Osteoblast (primary cell): ENCODE results near the gene RNF152. TPM values are rescaled to one million over a fixed set of nuclear protein-coding genes. Genes with fewer than 3 reads are reported as not detected.

Experiments used
- DNase-seq: peaks from one replicate; pipeline ENCODE4 v3.0.0; 2011; ENCODE audit warnings: low spot score, mixed read lengths; ENCODE audit not compliant: insufficient read length; ENCODE audit errors: missing footprints
- H2AFZ ChIP-seq: 2 replicates; pipeline ENCODE4 v1.6.0; 2011; ENCODE audit warnings: mild to moderate bottlenecking, low read length
- H3K27ac ChIP-seq: 2 replicates; pipeline ENCODE4 v1.5.1; 2011; ENCODE audit warnings: mild to moderate bottlenecking, low read depth, low read length, moderate library complexity
- H3K27me3 ChIP-seq: 2 replicates; pipeline ENCODE4 v1.6.0; 2012; ENCODE audit warnings: mild to moderate bottlenecking, control low read depth, inconsistent platforms, low read length, moderate library complexity; ENCODE audit not compliant: insufficient read depth
- H3K36me3 ChIP-seq: 2 replicates; pipeline ENCODE4 v1.5.1; 2011; ENCODE audit warnings: mild to moderate bottlenecking, low read length, control low read depth, moderate library complexity; ENCODE audit not compliant: insufficient read depth
- H3K4me1 ChIP-seq: 2 replicates; pipeline ENCODE4 v1.5.1; 2011; ENCODE audit warnings: mild to moderate bottlenecking, low read length, control low read depth, moderate library complexity; ENCODE audit not compliant: insufficient read depth
- H3K4me2 ChIP-seq: 2 replicates; pipeline ENCODE4 v1.6.0; 2011; ENCODE audit warnings: mild to moderate bottlenecking, low read length; ENCODE audit not compliant: insufficient read depth
- H3K4me3 ChIP-seq: fragments of 200-600 bp; sonication (generic); 3 replicates; pipeline ENCODE4 v1.5.1; 2012; ENCODE audit warnings: mild to moderate bottlenecking, low read length, inconsistent platforms; ENCODE audit not compliant: insufficient read depth
- H3K79me2 ChIP-seq: 2 replicates; pipeline ENCODE4 v1.6.0; 2012; ENCODE audit warnings: mild to moderate bottlenecking, low read length, control low read depth, inconsistent platforms; ENCODE audit not compliant: insufficient read depth
- H3K9me3 ChIP-seq: 2 replicates; pipeline ENCODE4 v1.5.1; 2011; ENCODE audit warnings: low read depth, low read length, control low read depth
- H4K20me1 ChIP-seq: 2 replicates; pipeline ENCODE4 v1.6.0; 2012; ENCODE audit warnings: mild to moderate bottlenecking, low read length, control low read depth; ENCODE audit not compliant: insufficient read depth
- CTCF ChIP-seq: IDR thresholded peaks from 2 replicates; pipeline ENCODE4 v1.5.1; 2011; ENCODE audit warnings: mild to moderate bottlenecking, low read depth, low read length, moderate library complexity; ENCODE audit errors: extremely low read depth
- total RNA-seq: library from RNA; depleted of rRNA; stranded (reverse); fragments of >200 nt; gene quantifications from 2 replicates; pipeline ENCODE4 v1.2.3, GENCODE V29; 2012

Gene RNF152
- total RNA-seq, 1 donor, result 3.3 TPM

- no peaks in the 10 kb centered on the region for H4K20me1 ChIP-seq
- H3K79me2 ChIP-seq, result no peaks in the 10 kb centered on the region
- DNase-seq, result no peak
- no peaks in the 10 kb centered on the region for H3K36me3 ChIP-seq
- H3K9me3 ChIP-seq, result no peaks in the 10 kb centered on the region
- H3K27ac ChIP-seq, result no peak overlapping the region
- H3K4me1 ChIP-seq, result no peaks in the 10 kb centered on the region
- H3K27me3 ChIP-seq, result no peaks in the 10 kb centered on the region
- TF ChIP-seq CTCF, result no peak
- no peak overlapping the region for H3K4me2 ChIP-seq
- H3K4me3 ChIP-seq, result no peak overlapping the region
- no peak overlapping the region for H2AFZ ChIP-seq
These were observed 17.3 kb upstream of the RNF152 start for GRCh38 chr18:61910101-61910500.

GRCh38 chr18:61908661-61909060 lies 15.9 kb upstream of the RNF152 start:
- Histone ChIP-seq H3K9me3 (no peaks in the 10 kb centered on the region), H3K4me1 (no peaks in the 10 kb centered on the region), H3K36me3 (no peaks in the 10 kb centered on the region), H3K27me3 (no peaks in the 10 kb centered on the region), H3K4me3 (no peak overlapping the region), H3K27ac (no peak overlapping the region), H3K4me2 (no peak overlapping the region), H4K20me1 (no peaks in the 10 kb centered on the region), H2AFZ (no peak overlapping the region), H3K79me2 (no peaks in the 10 kb centered on the region)
- TF ChIP-seq CTCF, result no peak
- no peak for DNase-seq

- no peaks in the 10 kb centered on the region for H3K27me3 ChIP-seq
- H3K27ac ChIP-seq, result no peak overlapping the region
- H3K36me3 ChIP-seq, result no peaks in the 10 kb centered on the region
- H3K4me3 ChIP-seq, result no peak overlapping the region
- H3K79me2 ChIP-seq, result no peaks in the 10 kb centered on the region
- DNase-seq, result no peak
- H4K20me1 ChIP-seq, result no peaks in the 10 kb centered on the region
- H2AFZ ChIP-seq, result no peak overlapping the region
- no peak overlapping the region for H3K4me2 ChIP-seq
- peaks cover 4% of the 10 kb centered on the region for H3K4me1 ChIP-seq
- peak; percentile 96 for TF ChIP-seq CTCF
- no peaks in the 10 kb centered on the region for H3K9me3 ChIP-seq
These were observed 8.6 kb upstream of the RNF152 start for GRCh38 chr18:61901323-61901986.

GRCh38 chr18:61900504-61901281 lies 7.9 kb upstream of the RNF152 start:
- no peak overlapping the region for H3K4me2 ChIP-seq
- no peak for TF ChIP-seq CTCF
- H3K36me3 ChIP-seq, result no peaks in the 10 kb centered on the region
- no peak for DNase-seq
- H4K20me1 ChIP-seq, result no peaks in the 10 kb centered on the region
- H3K4me1 ChIP-seq, result peaks cover 4% of the 10 kb centered on the region
- no peak overlapping the region for H2AFZ ChIP-seq
- no peaks in the 10 kb centered on the region for H3K9me3 ChIP-seq
- no peaks in the 10 kb centered on the region for H3K79me2 ChIP-seq
- no peak overlapping the region for H3K4me3 ChIP-seq
- no peaks in the 10 kb centered on the region for H3K27me3 ChIP-seq
- H3K27ac ChIP-seq, result no peak overlapping the region
